Hepatocyte (in vitro differentiated cells): ENCODE measurements around the gene NCS1. TPM values are rescaled to one million over a fixed set of nuclear protein-coding genes. Genes with fewer than 3 reads are reported as not detected.

ENCODE experiments used
- DNase-seq: peaks from one replicate; pipeline ENCODE4 v3.0.0-alpha.2; 2016; ENCODE audit warnings: low spot score
- H2AFZ ChIP-seq: fragments of 200-600 bp; sonication (generic); 2 replicates; pipeline ENCODE4 v1.6.0; 2016; ENCODE audit warnings: antibody characterized with exemption, mild to moderate bottlenecking
- H3K27ac ChIP-seq: fragments of 200-600 bp; sonication (generic); 2 replicates; pipeline ENCODE4 v1.5.1; 2016; ENCODE audit warnings: mild to moderate bottlenecking
- H3K27me3 ChIP-seq: fragments of 200-600 bp; sonication (generic); 2 replicates; pipeline ENCODE4 v1.6.1; 2016
- H3K36me3 ChIP-seq: fragments of 200-600 bp; sonication (generic); replicated peaks from 2 replicates; pipeline ENCODE4 v1.5.1; 2016; ENCODE audit warnings: low read depth; ENCODE audit not compliant: insufficient read depth
- H3K4me1 ChIP-seq: fragments of 200-600 bp; sonication (generic); 2 replicates; pipeline ENCODE4 v1.5.1; 2016; ENCODE audit warnings: mild to moderate bottlenecking, moderate library complexity; ENCODE audit not compliant: insufficient read depth
- H3K4me2 ChIP-seq: fragments of 200-600 bp; sonication (generic); 2 replicates; pipeline ENCODE4 v1.6.0; 2016
- H3K4me3 ChIP-seq: fragments of 200-600 bp; sonication (generic); 2 replicates; pipeline ENCODE4 v1.5.1; 2016; ENCODE audit warnings: mild to moderate bottlenecking
- H3K79me2 ChIP-seq: fragments of 200-600 bp; sonication (generic); 2 replicates; pipeline ENCODE4 v1.6.0; 2017; ENCODE audit warnings: mild to moderate bottlenecking
- H3K9me2 ChIP-seq: fragments of 200-600 bp; sonication (generic); replicated peaks from 2 replicates; pipeline ENCODE4 v1.6.0; 2017; ENCODE audit warnings: mild to moderate bottlenecking; ENCODE audit not compliant: insufficient read depth
- H3K9me3 ChIP-seq: fragments of 200-600 bp; sonication (generic); 2 replicates; pipeline ENCODE4 v1.5.1; 2016; ENCODE audit warnings: low read depth, mild to moderate bottlenecking
- H4K20me1 ChIP-seq: fragments of 200-600 bp; sonication (generic); 2 replicates; pipeline ENCODE4 v1.6.0; 2016; ENCODE audit warnings: mild to moderate bottlenecking; ENCODE audit not compliant: insufficient read depth, poor library complexity, severe bottlenecking
- CTCF ChIP-seq: fragments of 200-600 bp; sonication (generic); IDR thresholded peaks from 2 replicates; pipeline ENCODE4 v1.5.1; 2016; ENCODE audit warnings: antibody characterized with exemption, mild to moderate bottlenecking; ENCODE audit not compliant: poor library complexity
- EZH2 ChIP-seq: fragments of 200-600 bp; sonication (generic); IDR thresholded peaks from 2 replicates; pipeline ENCODE4 v1.6.1; 2016; ENCODE audit warnings: antibody characterized with exemption, mild to moderate bottlenecking, borderline replicate concordance
- EZH2phosphoT487 ChIP-seq: fragments of 200-600 bp; sonication (generic); IDR thresholded peaks from one replicate; pipeline ENCODE4 v1.6.1; 2018; ENCODE audit warnings: antibody characterized with exemption, mild to moderate bottlenecking, low read depth, moderate library complexity; ENCODE audit not compliant: unreplicated experiment, severe bottlenecking
- WGBS: methylation state at CpG from one replicate; pipeline ENCODE4 v1.1.6; 2016; ENCODE audit warnings: low lambda C conversion rate; ENCODE audit errors: missing lambda C conversion rate; 5-methylcytosine and 5-hydroxymethylcytosine counted together
- polyA plus RNA-seq: library from polyadenylated mRNA; unstranded; fragments of >200 nt; fragmentation: Nextera tagmentation; extraction: Ambion mirVana; gene quantifications from 2 replicates; pipeline ENCODE4 v1.2.1, GENCODE V29; 2016
- total RNA-seq: library from RNA; depleted of rRNA; stranded (reverse); fragments of >200 nt; gene quantifications from 2 replicates; pipeline ENCODE4 v1.2.3, GENCODE V29; 2014

The NCS1 gene
- total and polyA plus RNA-seq, 2 experiments from 2014 or later = 16.8 to 25.3 TPM

GRCh38 chr9:130268521-130269211 lies 96.5 kb downstream of the NCS1 start:
- Histone ChIP-seq H3K27me3 (peaks cover 59% of the 10 kb centered on the region), H3K4me3 (no peak overlapping the region), H3K4me2 (no peak overlapping the region), H2AFZ (no peak overlapping the region), H4K20me1 (no peaks in the 10 kb centered on the region), H3K9me2 (no peaks in the 10 kb centered on the region), H3K79me2 (no peaks in the 10 kb centered on the region), H3K36me3 (no peaks in the 10 kb centered on the region), H3K9me3 (no peaks in the 10 kb centered on the region), H3K27ac (no peak overlapping the region), H3K4me1 (peaks cover 12% of the 10 kb centered on the region)
- no peak for DNase-seq
- WGBS = 47% methylated on average over 16 of the region's 16 CpGs
- TF ChIP-seq EZH2 (no peak), CTCF (no peak), EZH2phosphoT487 (no peak)

GRCh38 chr9:130271473-130271872 lies 99.3 kb downstream of the NCS1 start:
- peaks cover 31% of the 10 kb centered on the region for H3K27me3 ChIP-seq
- H3K4me3 ChIP-seq = no peak overlapping the region
- no peaks in the 10 kb centered on the region for H3K4me1 ChIP-seq
- H4K20me1 ChIP-seq = no peaks in the 10 kb centered on the region
- H3K36me3 ChIP-seq = no peaks in the 10 kb centered on the region
- H3K4me2 ChIP-seq = no peak overlapping the region
- DNase-seq = no peak
- no peaks in the 10 kb centered on the region for H3K9me2 ChIP-seq
- TF ChIP-seq EZH2 (no peak), CTCF (no peak), EZH2phosphoT487 (no peak)
- H3K79me2 ChIP-seq = no peaks in the 10 kb centered on the region
- H2AFZ ChIP-seq = no peak overlapping the region
- no peaks in the 10 kb centered on the region for H3K9me3 ChIP-seq
- 87% methylated on average over 6 of the region's 6 CpGs for WGBS
- no peak overlapping the region for H3K27ac ChIP-seq

- Histone ChIP-seq H3K27ac (no peak overlapping the region), H4K20me1 (no peaks in the 10 kb centered on the region), H2AFZ (no peak overlapping the region), H3K4me1 (no peaks in the 10 kb centered on the region), H3K9me2 (no peaks in the 10 kb centered on the region), H3K4me3 (no peak overlapping the region), H3K36me3 (no peaks in the 10 kb centered on the region), H3K27me3 (no peaks in the 10 kb centered on the region), H3K9me3 (no peaks in the 10 kb centered on the region), H3K4me2 (no peak overlapping the region), H3K79me2 (no peaks in the 10 kb centered on the region)
- TF ChIP-seq EZH2 = no peak
- TF ChIP-seq CTCF = no peak
- TF ChIP-seq EZH2phosphoT487 = no peak
- 92% methylated on average over 9 of the region's 9 CpGs for WGBS
- no peak for DNase-seq
Observed at GRCh38 chr9:130275156-130275555, 103.0 kb downstream of the NCS1 start.
